IPS-18c (cell line): ENCODE results near the gene MTX1.
"Not testable (repeated sequence)": the region's sequence is repeated elsewhere in the genome, so short reads cannot be mapped to it uniquely, and the experiment has no call there.

Source experiments
- H3K4me3 ChIP-seq: 2 replicates; pipeline ENCODE4 v1.7.0; 2013; ENCODE audit warnings: low read depth, mild to moderate bottlenecking, low read length, moderate library complexity; ENCODE audit not compliant: insufficient read depth
- H3K9me3 ChIP-seq: one replicate; pipeline ENCODE4 v1.6.1; 2013; ENCODE audit warnings: mild to moderate bottlenecking, low read length, moderate library complexity; ENCODE audit not compliant: control insufficient read depth, insufficient read depth

The MTX1 gene

GRCh38 chr1:155218854-155219591, 10.5 kb downstream of the MTX1 start:
- Histone ChIP-seq H3K4me3 (peak overlapping the region; percentile 10; the same call in 1 of the 2 replicates), H3K9me3 (no peaks in the 10 kb centered on the region)

- Histone ChIP-seq H3K4me3 (peak overlapping the region; percentile 10; the same call in 1 of the 2 replicates), H3K9me3 (no peaks in the 10 kb centered on the region)
Measured at GRCh38 chr1:155219592-155220031, 11.1 kb downstream of the MTX1 start.

GRCh38 chr1:155220211-155220965, 11.9 kb downstream of the MTX1 start:
- H3K4me3 ChIP-seq, H3K9me3 ChIP-seq: not testable (repeated sequence)

- no peak overlapping the region for H3K4me3 ChIP-seq
Measured at GRCh38 chr1:155223047-155223446, 14.6 kb downstream of the MTX1 start.

GRCh38 chr1:155225404-155225759, 16.9 kb downstream of the MTX1 start:
- H3K9me3 ChIP-seq, H3K4me3 ChIP-seq: not testable (repeated sequence)

More at GRCh38 chr1:155223047-155223446, 14.6 kb downstream of the MTX1 start:
- H3K9me3 ChIP-seq, result no peaks in the 10 kb centered on the region

GRCh38 chr1:155226188-155226909, 17.9 kb downstream of the MTX1 start:
- peak overlapping the region; percentile 75 for H3K4me3 ChIP-seq

GRCh38 chr1:155226910-155227260, 18.4 kb downstream of the MTX1 start:
- Histone ChIP-seq H3K9me3 (no peaks in the 10 kb centered on the region), H3K4me3 (peak overlapping the region; percentile 75)

More at GRCh38 chr1:155226188-155226909, 17.9 kb downstream of the MTX1 start:
- no peaks in the 10 kb centered on the region for H3K9me3 ChIP-seq

GRCh38 chr1:155227261-155228095, 19.0 kb downstream of the MTX1 start:
- Histone ChIP-seq H3K4me3 (peak overlapping the region; percentile 75), H3K9me3 (no peaks in the 10 kb centered on the region)

GRCh38 chr1:155228096-155228427, 19.6 kb downstream of the MTX1 start:
- Histone ChIP-seq H3K4me3 (peak overlapping the region; percentile 64), H3K9me3 (no peaks in the 10 kb centered on the region)

GRCh38 chr1:155231302-155231701, 22.8 kb downstream of the MTX1 start:
- not testable (repeated sequence) for H3K9me3 ChIP-seq, H3K4me3 ChIP-seq

- not testable (repeated sequence) for H3K9me3 ChIP-seq, H3K4me3 ChIP-seq
Measured at GRCh38 chr1:155232001-155232978, 23.8 kb downstream of the MTX1 start.

- not testable (repeated sequence) for H3K4me3 ChIP-seq
Measured at GRCh38 chr1:155233502-155233901, 25.0 kb downstream of the MTX1 start.

GRCh38 chr1:155235375-155235774, 26.9 kb downstream of the MTX1 start:
- not testable (repeated sequence) for H3K9me3 ChIP-seq

More at GRCh38 chr1:155233502-155233901, 25.0 kb downstream of the MTX1 start:
- not testable (repeated sequence) for H3K9me3 ChIP-seq

GRCh38 chr1:155236451-155236850, 28.0 kb downstream of the MTX1 start:
- Histone ChIP-seq H3K9me3 (no peaks in the 10 kb centered on the region), H3K4me3 (no peak overlapping the region)

More at GRCh38 chr1:155235375-155235774, 26.9 kb downstream of the MTX1 start:
- H3K4me3 ChIP-seq, result not testable (repeated sequence)

- H3K4me3 ChIP-seq, result no peak overlapping the region; the same call in 1 of the 2 replicates
- no peaks in the 10 kb centered on the region for H3K9me3 ChIP-seq
Measured at GRCh38 chr1:155241069-155241679, 32.7 kb downstream of the MTX1 start.

- H3K4me3 ChIP-seq, result no peak overlapping the region
- no peaks in the 10 kb centered on the region for H3K9me3 ChIP-seq
Measured at GRCh38 chr1:155241841-155242264, 33.4 kb downstream of the MTX1 start.
